Measurements from ENCODE around the gene CSRP1. TPM values are rescaled to one million over a fixed set of nuclear protein-coding genes. Genes with fewer than 3 reads are reported as not detected.

The CSRP1 gene
- total RNA-seq, 1 donor from 2014 or later: 29.5 TPM

- Mint-ChIP-seq H3K4me1 (peaks cover 5% of the 10 kb centered on the region), H3K27me3 (peaks cover 34% of the 10 kb centered on the region), H3K4me3 (no peak overlapping the region), H3K36me3 (ENCODE audit: low read depth) (no peaks in the 10 kb centered on the region), H3K27ac (no peak overlapping the region), H3K9me3 (peaks cover 2% of the 10 kb centered on the region)
- CTCF ChIA-PET: no interaction called here
- TF ChIP-seq CTCF (IDR thresholded peaks at IDR 0.05): no peak
- POLR2A ChIA-PET: no interaction called here
- DNase-seq: no peak
- intact Hi-C loops (cut with micrococcal nuclease): no loop called here
- ATAC-seq (ENCODE audit: low read depth): no peak
Measured at GRCh38 chr1:201436969-201437368, 70.0 kb downstream of the CSRP1 start.

- peaks cover 2% of the 10 kb centered on the region for H3K9me3 Mint-ChIP-seq
- no peak for DNase-seq
- ATAC-seq (ENCODE audit: low read depth): no peak
- POLR2A ChIA-PET: no interaction called here
- CTCF ChIA-PET: interaction anchor here (1.4 to 1.7 kb wide), 2 partner anchors 11 to 76 kb away, joined by 6 to 11 read pairs; no protein-coding TSS in a partner anchor
- H3K4me1 Mint-ChIP-seq: peaks cover 5% of the 10 kb centered on the region
- H3K27me3 Mint-ChIP-seq: peaks cover 31% of the 10 kb centered on the region
- intact Hi-C loops (cut with micrococcal nuclease): no loop called here
- no peak overlapping the region for H3K4me3 Mint-ChIP-seq
- H3K27ac Mint-ChIP-seq: no peak overlapping the region
- no peaks in the 10 kb centered on the region for H3K36me3 Mint-ChIP-seq (ENCODE audit: low read depth)
- TF ChIP-seq CTCF (IDR thresholded peaks at IDR 0.05): no peak
Measured at GRCh38 chr1:201436393-201436792, 70.5 kb downstream of the CSRP1 start.

- DNase-seq (no peak), ATAC-seq (ENCODE audit: low read depth) (no peak)
- intact Hi-C loops (cut with micrococcal nuclease): no loop called here
- Mint-ChIP-seq H3K9me3 (no peaks in the 10 kb centered on the region), H3K4me3 (no peak overlapping the region), H3K4me1 (peaks cover 5% of the 10 kb centered on the region), H3K27me3 (peaks cover 30% of the 10 kb centered on the region), H3K36me3 (ENCODE audit: low read depth) (no peaks in the 10 kb centered on the region), H3K27ac (no peak overlapping the region)
- no peak for TF ChIP-seq CTCF (IDR thresholded peaks at IDR 0.05)
- ChIA-PET POLR2A (no interaction called here), CTCF (no interaction called here)
Measured at GRCh38 chr1:201434266-201434665, 72.7 kb downstream of the CSRP1 start.

- no peak overlapping the region for H3K4me3 Mint-ChIP-seq
- peaks cover 5% of the 10 kb centered on the region for H3K4me1 Mint-ChIP-seq
- intact Hi-C loops (cut with micrococcal nuclease): no loop called here
- CTCF ChIA-PET: interaction anchor here (2.0 kb wide), 1 partner anchor 14 kb away, joined by 5 read pairs; no protein-coding TSS in a partner anchor
- no peaks in the 10 kb centered on the region for H3K9me3 Mint-ChIP-seq
- TF ChIP-seq CTCF (IDR thresholded peaks at IDR 0.05): no peak
- DNase-seq (no peak), ATAC-seq (ENCODE audit: low read depth) (no peak)
- no peaks in the 10 kb centered on the region for H3K36me3 Mint-ChIP-seq (ENCODE audit: low read depth)
- no peak overlapping the region for H3K27ac Mint-ChIP-seq
- POLR2A ChIA-PET: no interaction called here
- peaks cover 28% of the 10 kb centered on the region for H3K27me3 Mint-ChIP-seq
Measured at GRCh38 chr1:201433609-201434008, 73.3 kb downstream of the CSRP1 start.

Other genes with a start within 250 kb of the CSRP1 start
- gene PKP1, start 223.6 kb downstream of the CSRP1 start, total RNA-seq: not detected in 2 replicates
- gene TNNT2, start 129.4 kb downstream of the CSRP1 start, total RNA-seq: not detected in 2 replicates
- 0.10 TPM in 1 of 2 replicates, not detected in the other for gene LAD1, start 107.8 kb downstream of the CSRP1 start, total RNA-seq
- gene TNNI1, start 85.4 kb downstream of the CSRP1 start, total RNA-seq: not detected in 2 replicates
- gene PHLDA3, start 37.9 kb downstream of the CSRP1 start, total RNA-seq: 0.18 TPM in 1 of 2 replicates, not detected in the other
- gene NAV1, start 32.0 kb upstream of the CSRP1 start, total RNA-seq: 2.0 and 2.3 TPM in 2 replicates